CD8-positive, alpha-beta memory T cell (primary cell): ENCODE results near the gene CCSAP. TPM values are rescaled to one million over a fixed set of nuclear protein-coding genes. Genes with fewer than 3 reads are reported as not detected.
A peak's percentile ranks its signal among the peaks of the same experiment; 100 is the strongest.

Source experiments
- CTCF ChIA-PET: fragments of 350-600 bp; sonication (Branson Sonifier 250); formaldehyde crosslinking; loops from one replicate; lab custom pipeline; 2021; ENCODE audit warnings: antibody characterized with exemption; lab: Charles Lee
- POLR2A ChIA-PET: fragments of 350-600 bp; sonication (Branson Sonifier 250); formaldehyde crosslinking; loops from one replicate; lab custom pipeline; 2021; ENCODE audit warnings: antibody characterized with exemption; lab: Charles Lee
- DNase-seq, 5 donors: peaks; one replicate each; pipeline versions ENCODE4 v3.0.0 to v3.0.0-alpha.2; 2020 to 2022; ENCODE audit warnings: mixed read lengths in 1 of 5
- H3K27ac ChIP-seq: one replicate; pipeline ENCODE4 v1.7.0; 2013; ENCODE audit warnings: low read depth, mild to moderate bottlenecking, low read length, moderate library complexity
- H3K27me3 ChIP-seq: 2 replicates; pipeline ENCODE4 v1.7.0; 2013; ENCODE audit warnings: low read length, mild to moderate bottlenecking; ENCODE audit not compliant: insufficient read depth, poor library complexity, severe bottlenecking
- H3K36me3 ChIP-seq: 2 replicates; pipeline ENCODE4 v1.7.0; 2013; ENCODE audit warnings: mild to moderate bottlenecking, low read length, moderate library complexity; ENCODE audit not compliant: insufficient read depth
- H3K4me1 ChIP-seq: 2 replicates; pipeline ENCODE4 v1.7.0; 2013; ENCODE audit warnings: mild to moderate bottlenecking, low read length, moderate library complexity; ENCODE audit not compliant: insufficient read depth
- H3K4me3 ChIP-seq: 2 replicates; pipeline ENCODE4 v1.7.0; 2013; ENCODE audit warnings: mild to moderate bottlenecking, low read length
- H3K9me3 ChIP-seq: 2 replicates; pipeline ENCODE4 v1.7.0; 2013; ENCODE audit warnings: mild to moderate bottlenecking, low read length
- H3K27ac Mint-ChIP-seq, 8 donors: one replicate each; pipeline ENCODE4 v1.8.0; 2020 to 2021; ENCODE audit warnings: mixed read lengths in 8 of 8, mild to moderate bottlenecking in 6 of 8, inconsistent platforms in 3 of 8, moderate library complexity in 3 of 8
- H3K27me3 Mint-ChIP-seq, 2 donors: one replicate each; pipeline ENCODE4 v1.8.0; 2020 to 2021; ENCODE audit warnings: mixed read lengths in 2 of 2, mild to moderate bottlenecking in 1 of 2, moderate library complexity in 1 of 2
- H3K36me3 Mint-ChIP-seq, 3 donors: one replicate each; pipeline ENCODE4 v1.8.0; 2020 to 2021; ENCODE audit warnings: mixed read lengths in 3 of 3, inconsistent platforms in 1 of 3, mild to moderate bottlenecking in 1 of 3
- H3K4me1 Mint-ChIP-seq, 3 donors: one replicate each; pipeline ENCODE4 v1.8.0; 2020 to 2021; ENCODE audit warnings: mixed read lengths in 3 of 3, inconsistent platforms in 1 of 3, mild to moderate bottlenecking in 1 of 3
- H3K4me3 Mint-ChIP-seq, 7 donors: one replicate each; pipeline ENCODE4 v1.8.0; 2020 to 2021; ENCODE audit warnings: mixed read lengths in 7 of 7, mild to moderate bottlenecking in 6 of 7, moderate library complexity in 4 of 7, inconsistent platforms in 2 of 7
- H3K9me3 Mint-ChIP-seq, 5 donors: one replicate each; pipeline ENCODE4 v1.8.0; 2020 to 2022; ENCODE audit warnings: mixed read lengths in 5 of 5, mild to moderate bottlenecking in 3 of 5, moderate library complexity in 2 of 5, inconsistent platforms in 1 of 5
- polyA plus RNA-seq: library from polyadenylated mRNA; unstranded; fragments of 300-500 nt; fragmentation: Illumina TruSeq; gene quantifications from one replicate; pipeline ENCODE4 v1.2.3, GENCODE V29; 2021
- total RNA-seq, 2 experiments: library from RNA; stranded (reverse); gene quantifications; one replicate each; pipeline ENCODE4 v1.2.3, GENCODE V29; 2021

CCSAP gene
- total and polyA plus RNA-seq, 3 experiments from 2014 or later = 2.1 to 4.9 (median 4.4) TPM

DNA sequence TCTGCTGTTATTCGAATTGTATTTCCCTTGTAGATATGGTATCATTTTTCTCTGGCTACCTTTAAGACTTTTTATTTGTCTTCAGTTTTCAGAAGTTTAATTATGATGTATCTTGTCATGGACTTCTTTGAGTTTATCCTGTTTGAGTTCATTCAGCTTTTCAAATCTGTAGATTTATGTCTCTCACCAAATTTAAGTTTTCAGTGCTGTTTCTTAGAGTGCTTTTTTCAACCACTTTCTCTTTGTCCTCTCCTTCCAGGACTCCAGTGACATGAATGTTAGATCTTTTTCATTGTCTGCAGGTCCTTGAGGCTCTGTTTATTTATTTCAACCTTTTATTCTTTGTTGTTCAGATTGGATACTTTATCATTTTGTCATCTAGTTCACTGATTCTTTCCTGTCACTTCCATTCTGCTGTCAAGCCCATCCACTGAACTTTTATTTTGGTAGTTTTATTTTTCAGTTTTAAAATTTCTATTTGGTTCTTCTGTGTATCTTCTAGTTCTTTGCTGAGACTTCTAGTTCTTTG is 60.5 kb downstream of the CCSAP start:
- H3K27me3 Mint-ChIP-seq = no peaks in the 10 kb centered on the region
- no peaks in the 10 kb centered on the region for H3K36me3 ChIP-seq
- no peaks in the 10 kb centered on the region for H3K9me3 ChIP-seq
- no peaks in the 10 kb centered on the region for H3K9me3 Mint-ChIP-seq
- peak overlapping the region in 3 of 7 donors; percentile 8 to 25 (median 12) for H3K4me3 Mint-ChIP-seq
- no peak overlapping the region for H3K4me3 ChIP-seq
- H3K4me1 ChIP-seq = peaks cover 17% of the 10 kb centered on the region
- H3K27me3 ChIP-seq = no peaks in the 10 kb centered on the region
- peaks cover 28 to 49% (median 30%) of the 10 kb centered on the region in 3 donors for H3K4me1 Mint-ChIP-seq
- no peak overlapping the region for H3K27ac ChIP-seq
- CTCF ChIA-PET = no interaction called here
- no peak for DNase-seq
- no peak overlapping the region for H3K27ac Mint-ChIP-seq
- POLR2A ChIA-PET = no interaction called here
- H3K36me3 Mint-ChIP-seq = peaks cover 5 to 30% (median 7%) of the 10 kb centered on the region in 3 donors

DNA sequence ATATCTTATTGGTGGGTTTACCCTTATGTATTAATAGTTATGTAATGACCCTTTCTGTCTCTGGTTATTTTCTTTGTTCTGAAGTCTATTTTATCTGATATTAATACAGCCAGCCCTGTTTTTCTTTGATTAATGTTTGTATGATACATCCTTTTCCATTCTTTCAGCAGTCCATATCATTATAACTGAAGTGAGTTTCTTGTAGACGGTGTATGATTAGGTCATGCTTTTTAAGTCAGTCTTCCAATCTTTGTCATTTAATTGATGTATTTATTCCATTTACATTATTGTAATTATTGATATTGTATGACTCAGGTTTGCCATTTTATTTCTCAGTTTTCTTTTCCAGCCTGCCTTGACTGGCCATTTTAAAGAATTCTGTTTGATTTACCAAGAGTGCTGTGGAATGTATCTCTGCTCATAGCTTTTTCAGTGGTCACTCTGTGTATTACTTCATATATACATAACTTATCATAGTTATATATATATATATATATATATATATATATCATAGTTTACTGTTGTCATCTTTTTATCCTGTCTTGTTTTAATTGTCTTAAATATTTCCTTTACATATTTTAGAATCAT is 61.4 kb downstream of the CCSAP start:
- no peak overlapping the region for H3K4me3 ChIP-seq
- POLR2A ChIA-PET = no interaction called here
- Mint-ChIP-seq H3K4me1 (peaks cover 20 to 43% (median 23%) of the 10 kb centered on the region in 3 donors), H3K27ac (no peak overlapping the region), H3K9me3 (no peaks in the 10 kb centered on the region), H3K27me3 (no peaks in the 10 kb centered on the region), H3K4me3 (peak overlapping the region in 1 of 7 donors; percentile 6), H3K36me3 (peaks cover 5 to 22% (median 6%) of the 10 kb centered on the region in 3 donors)
- no peak overlapping the region for H3K27ac ChIP-seq
- no peaks in the 10 kb centered on the region for H3K27me3 ChIP-seq
- H3K36me3 ChIP-seq = no peaks in the 10 kb centered on the region
- CTCF ChIA-PET = no interaction called here
- H3K4me1 ChIP-seq = peaks cover 17% of the 10 kb centered on the region
- no peak for DNase-seq
- H3K9me3 ChIP-seq = no peaks in the 10 kb centered on the region

DNA sequence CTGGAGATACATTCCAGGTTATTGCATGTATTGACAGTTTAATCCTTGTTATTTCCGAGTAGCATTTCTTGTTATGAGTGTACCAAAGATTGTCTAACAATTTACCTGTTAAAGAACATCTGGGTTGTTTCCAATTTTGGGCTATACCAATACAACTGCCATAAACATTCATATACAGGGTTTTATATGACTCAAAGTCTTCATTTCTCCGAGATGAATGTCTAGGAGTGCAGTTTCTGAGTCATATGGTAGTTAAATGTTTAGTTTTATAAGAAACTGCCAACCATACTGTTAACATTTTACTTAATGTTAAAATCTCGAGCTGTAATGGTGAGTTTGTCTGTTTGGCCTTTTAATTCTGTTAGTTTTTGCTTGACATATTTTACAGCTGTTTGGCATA is 61.9 kb downstream of the CCSAP start:
- DNase-seq = no peak
- POLR2A ChIA-PET = no interaction called here
- Histone ChIP-seq H3K27ac (peak overlapping the region; percentile 36), H3K9me3 (no peaks in the 10 kb centered on the region), H3K27me3 (no peaks in the 10 kb centered on the region), H3K36me3 (no peaks in the 10 kb centered on the region), H3K4me1 (peaks cover 12% of the 10 kb centered on the region), H3K4me3 (no peak overlapping the region)
- Mint-ChIP-seq H3K9me3 (no peaks in the 10 kb centered on the region), H3K27ac (no peak overlapping the region), H3K4me3 (no peak overlapping the region), H3K36me3 (peaks cover 5 to 22% (median 7%) of the 10 kb centered on the region in 3 donors), H3K27me3 (no peaks in the 10 kb centered on the region), H3K4me1 (peaks cover 20 to 43% (median 23%) of the 10 kb centered on the region in 3 donors)
- CTCF ChIA-PET = no interaction called here

DNA sequence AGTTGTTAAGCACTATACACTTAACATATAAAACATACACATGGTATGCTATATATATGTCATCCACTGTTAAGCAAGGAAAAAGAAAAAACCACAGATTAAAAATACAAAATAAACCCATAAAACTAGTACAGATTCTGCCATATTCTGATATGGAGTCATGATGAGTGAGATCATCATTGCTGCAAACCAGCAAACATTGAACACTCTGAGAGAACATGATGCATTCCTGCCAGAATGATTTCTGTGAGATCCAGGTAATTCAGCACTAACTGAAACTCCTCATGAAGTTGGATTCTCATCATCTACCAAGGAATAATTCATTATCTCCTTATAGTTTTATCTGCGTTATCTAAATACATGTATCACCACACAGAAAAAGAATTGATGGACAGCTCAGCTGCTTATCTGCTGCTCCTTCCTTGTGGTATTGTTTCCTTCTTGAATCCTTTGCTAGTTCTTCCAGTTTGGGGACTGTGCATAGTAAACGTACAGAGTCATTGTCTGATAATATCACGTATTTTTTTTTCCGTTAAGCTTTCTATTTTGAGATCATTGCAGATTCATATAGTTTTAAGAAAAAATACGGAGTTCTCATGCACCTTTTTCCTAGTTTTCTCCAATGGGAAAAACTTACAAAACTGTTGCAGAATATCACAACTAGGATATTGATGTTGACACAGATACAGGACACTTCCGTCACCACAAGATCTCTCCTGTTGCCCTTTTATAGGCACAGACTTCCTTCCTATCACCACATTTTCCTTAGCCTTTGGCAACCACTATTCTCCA is 62.6 kb downstream of the CCSAP start:
- ChIA-PET POLR2A (no interaction called here), CTCF (no interaction called here)
- no peaks in the 10 kb centered on the region for H3K27me3 ChIP-seq
- Mint-ChIP-seq H3K27me3 (no peaks in the 10 kb centered on the region), H3K36me3 (peaks cover 5 to 22% (median 7%) of the 10 kb centered on the region in 3 donors), H3K4me3 (peak overlapping the region in 1 of 7 donors; percentile 18), H3K4me1 (peaks cover 21 to 44% (median 21%) of the 10 kb centered on the region in 3 donors), H3K9me3 (no peaks in the 10 kb centered on the region), H3K27ac (no peak overlapping the region)
- DNase-seq = no peak
- H3K36me3 ChIP-seq = no peaks in the 10 kb centered on the region
- H3K4me1 ChIP-seq = peaks cover 11% of the 10 kb centered on the region
- H3K9me3 ChIP-seq = no peaks in the 10 kb centered on the region
- H3K27ac ChIP-seq = peak overlapping the region; percentile 36
- no peak overlapping the region for H3K4me3 ChIP-seq

DNA sequence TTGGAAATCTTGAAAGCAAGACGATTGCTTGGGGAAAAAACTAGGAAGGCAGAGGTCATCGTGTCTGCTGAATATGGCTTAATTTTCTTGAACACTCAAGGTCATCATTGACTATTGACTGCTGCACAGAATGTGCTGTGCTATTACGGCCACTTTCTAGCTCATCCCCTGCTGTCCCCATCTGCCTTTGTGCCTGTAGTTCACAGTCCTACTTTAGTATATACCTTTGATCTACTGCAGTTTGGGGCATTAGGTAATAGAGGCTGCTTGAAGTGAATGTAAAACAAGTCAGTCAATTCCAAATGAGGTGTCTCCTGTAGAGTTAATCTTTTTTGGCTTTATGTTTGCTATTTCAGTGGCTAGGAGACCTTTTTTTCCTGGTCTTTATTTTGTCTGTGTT is 63.6 kb downstream of the CCSAP start:
- Mint-ChIP-seq H3K36me3 (peaks cover 0 to 20% (median 7%) of the 10 kb centered on the region in 3 donors), H3K4me3 (no peak overlapping the region), H3K9me3 (no peaks in the 10 kb centered on the region), H3K27ac (no peak overlapping the region), H3K27me3 (no peaks in the 10 kb centered on the region), H3K4me1 (peaks cover 21 to 47% (median 22%) of the 10 kb centered on the region in 3 donors)
- CTCF ChIA-PET = no interaction called here
- no peak overlapping the region for H3K4me3 ChIP-seq
- H3K36me3 ChIP-seq = no peaks in the 10 kb centered on the region
- peaks cover 14% of the 10 kb centered on the region for H3K4me1 ChIP-seq
- H3K9me3 ChIP-seq = no peaks in the 10 kb centered on the region
- POLR2A ChIA-PET = no interaction called here
- no peaks in the 10 kb centered on the region for H3K27me3 ChIP-seq
- DNase-seq = no peak
- H3K27ac ChIP-seq = no peak overlapping the region

DNA sequence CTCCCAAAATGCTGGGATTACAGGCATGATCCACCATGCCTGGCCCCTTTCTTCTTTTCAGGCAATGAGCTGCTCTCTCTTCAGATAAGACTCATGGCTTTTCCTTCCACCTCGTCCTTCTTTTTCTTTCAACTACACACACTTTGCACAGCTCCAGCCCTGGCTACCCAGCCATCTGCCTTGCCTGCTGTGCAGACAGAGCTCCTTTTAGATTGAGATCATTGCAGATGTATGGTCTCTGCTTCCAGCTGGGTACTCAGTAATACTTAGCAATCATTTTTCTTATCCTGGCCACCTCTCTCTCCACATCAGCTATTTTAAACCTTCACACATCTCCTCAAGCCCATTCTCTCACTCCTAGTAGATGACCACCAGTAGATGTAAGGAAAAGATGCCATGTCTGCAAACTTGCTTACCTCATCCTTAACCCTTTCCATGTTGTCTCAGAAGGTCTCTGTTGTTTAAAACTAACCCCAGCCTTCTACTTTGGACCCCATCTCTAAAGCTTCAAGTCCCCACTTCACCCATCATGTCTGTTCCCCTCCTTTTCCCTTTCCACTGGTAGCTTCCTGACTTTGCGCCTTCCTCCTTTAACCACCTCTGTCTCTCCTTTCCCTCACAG is 64.6 kb downstream of the CCSAP start:
- no peak overlapping the region for H3K4me3 Mint-ChIP-seq

DNA sequence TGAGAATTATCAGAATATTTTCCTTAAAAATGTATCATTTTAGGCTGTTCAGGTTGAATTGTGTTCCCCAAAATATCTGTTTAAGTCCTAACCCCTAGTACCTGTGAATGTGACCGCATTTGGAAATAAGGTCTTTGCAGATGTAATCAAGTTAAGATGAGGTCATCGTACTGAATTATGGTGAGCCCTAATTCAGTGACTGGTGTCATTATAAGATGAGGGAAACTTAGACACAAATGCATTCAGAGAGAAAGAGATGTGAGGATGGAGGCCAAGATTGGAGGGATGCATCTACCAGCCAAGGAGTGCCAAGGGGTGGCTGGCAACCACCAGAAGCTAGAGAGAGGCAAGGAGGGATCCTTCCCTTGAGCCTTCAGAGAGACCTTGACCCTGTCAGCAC is 67.8 kb downstream of the CCSAP start:
- H3K27me3 Mint-ChIP-seq = no peaks in the 10 kb centered on the region
- CTCF ChIA-PET = no interaction called here
- no peaks in the 10 kb centered on the region for H3K27me3 ChIP-seq
- no peak overlapping the region for H3K27ac ChIP-seq
- H3K4me3 Mint-ChIP-seq = no peak overlapping the region
- no peak overlapping the region for H3K27ac Mint-ChIP-seq
- H3K9me3 ChIP-seq = no peaks in the 10 kb centered on the region
- peaks cover 0 to 7% (median 1%) of the 10 kb centered on the region in 3 donors for H3K36me3 Mint-ChIP-seq
- peaks cover 40 to 48% (median 46%) of the 10 kb centered on the region in 3 donors for H3K4me1 Mint-ChIP-seq
- POLR2A ChIA-PET = no interaction called here
- no peak for DNase-seq
- no peaks in the 10 kb centered on the region for H3K36me3 ChIP-seq
- peaks cover 26% of the 10 kb centered on the region for H3K4me1 ChIP-seq
- H3K4me3 ChIP-seq = no peak overlapping the region
- no peaks in the 10 kb centered on the region for H3K9me3 Mint-ChIP-seq

More for the DNA sequence above, 64.6 kb downstream of the CCSAP start:
- Mint-ChIP-seq H3K9me3 (no peaks in the 10 kb centered on the region), H3K36me3 (peaks cover 0 to 18% (median 5%) of the 10 kb centered on the region in 3 donors), H3K4me1 (peaks cover 27 to 48% (median 29%) of the 10 kb centered on the region in 3 donors), H3K27ac (no peak overlapping the region), H3K27me3 (no peaks in the 10 kb centered on the region)
- H3K9me3 ChIP-seq = no peaks in the 10 kb centered on the region
- ChIA-PET CTCF (interaction anchor here (1.3 kb wide), 1 partner anchor 20 kb away, joined by 3 read pairs; no protein-coding TSS in a partner anchor), POLR2A (interaction anchor here (0.7 kb wide), 1 partner anchor 9 kb away, joined by 3 read pairs; no protein-coding TSS in a partner anchor)
- no peak overlapping the region for H3K4me3 ChIP-seq
- H3K36me3 ChIP-seq = no peaks in the 10 kb centered on the region
- H3K4me1 ChIP-seq = peaks cover 18% of the 10 kb centered on the region
- DNase-seq = no peak
- H3K27ac ChIP-seq = no peak overlapping the region
- H3K27me3 ChIP-seq = no peaks in the 10 kb centered on the region
